Stomach smooth muscle (tissue), 2 donors: ENCODE data around the gene LRP8.

Experiments used
- H3K27ac ChIP-seq: one replicate; pipeline ENCODE4 v1.7.0; 2013; ENCODE audit warnings: mild to moderate bottlenecking, low read length, inconsistent platforms
- H3K27me3 ChIP-seq, 2 donors: one replicate each; pipeline ENCODE4 v1.7.0; 2013; ENCODE audit warnings: low read length in 2 of 2; ENCODE audit not compliant: insufficient read depth in 2 of 2, control insufficient read depth in 1 of 2
- H3K36me3 ChIP-seq, 2 donors: one replicate each; pipeline ENCODE4 v1.7.0; 2013; ENCODE audit warnings: low read length in 2 of 2; ENCODE audit not compliant: control insufficient read depth in 2 of 2, insufficient read depth in 2 of 2
- H3K4me1 ChIP-seq: one replicate; pipeline ENCODE4 v1.7.0; 2013; ENCODE audit warnings: low read length; ENCODE audit not compliant: control insufficient read depth, insufficient read depth
- H3K4me3 ChIP-seq, 2 donors: one replicate each; pipeline ENCODE4 v1.7.0; 2013; ENCODE audit warnings: low read length in 2 of 2
- H3K9ac ChIP-seq, 2 donors: one replicate each; pipeline ENCODE4 v1.7.0; 2013; ENCODE audit warnings: low read length in 2 of 2, mild to moderate bottlenecking in 1 of 2
- H3K9me3 ChIP-seq, 2 donors: one replicate each; pipeline ENCODE4 v1.7.0; 2013; ENCODE audit warnings: low read length in 2 of 2; ENCODE audit not compliant: control insufficient read depth in 2 of 2
- donor health status: healthy.
- donor health status: Pancreatic carcinoma.

LRP8 gene

GRCh38 chr1:53257454-53258081, 70.3 kb downstream of the LRP8 start:
- H3K4me1 ChIP-seq: no peaks in the 10 kb centered on the region
- no peaks in the 10 kb centered on the region for H3K9me3 ChIP-seq
- no peak overlapping the region for H3K4me3 ChIP-seq
- H3K27ac ChIP-seq: no peak overlapping the region
- no peak overlapping the region for H3K9ac ChIP-seq
- no peaks in the 10 kb centered on the region for H3K36me3 ChIP-seq
- H3K27me3 ChIP-seq: no peaks in the 10 kb centered on the region

DNA sequence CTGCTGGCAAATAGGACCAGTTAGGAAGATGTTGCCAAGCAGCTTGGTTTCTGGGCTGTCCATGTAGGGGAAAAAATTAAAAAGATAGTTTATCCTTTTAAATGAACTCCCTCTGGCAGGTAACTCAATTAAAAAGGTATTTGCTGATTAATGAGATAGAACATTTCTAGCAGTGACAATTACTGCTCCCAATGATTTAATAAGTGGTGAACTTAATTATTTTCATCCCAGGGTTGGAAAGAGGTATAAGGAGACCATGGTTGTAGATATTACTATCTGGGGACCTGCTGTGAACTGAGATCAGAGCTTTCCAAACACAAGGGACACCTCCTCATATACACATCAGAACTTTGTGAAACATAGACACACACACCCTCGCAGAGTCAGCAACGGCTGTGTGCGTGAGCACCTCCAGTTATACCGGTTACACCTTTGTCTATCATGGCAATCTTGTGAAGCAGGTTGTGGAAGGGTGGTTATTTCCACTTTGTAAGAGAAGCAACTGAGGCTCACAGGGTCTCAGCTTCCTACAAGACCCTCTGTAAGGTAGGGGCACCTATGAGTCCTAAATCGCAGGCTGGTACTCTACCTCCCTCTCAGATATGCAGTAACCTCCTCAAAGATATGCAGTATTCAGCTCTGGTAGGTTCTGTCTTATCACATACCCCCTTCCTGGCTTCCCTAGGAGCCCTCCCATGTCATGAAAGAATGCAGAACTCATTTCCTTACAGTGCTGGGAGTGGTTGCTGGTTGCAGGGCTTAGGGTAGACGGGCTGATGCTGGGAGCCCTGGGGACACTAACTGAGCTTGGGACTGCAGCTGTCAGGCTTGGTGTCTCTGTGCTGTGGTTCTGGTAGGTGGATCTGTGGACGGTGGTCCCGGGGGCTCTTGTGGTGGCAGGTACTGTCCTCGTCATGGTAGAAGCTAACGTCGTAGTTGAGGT, 71.1 kb downstream of the LRP8 start:
- Histone ChIP-seq H3K4me3 (no peak overlapping the region), H3K27me3 (no peaks in the 10 kb centered on the region), H3K36me3 (no peaks in the 10 kb centered on the region), H3K4me1 (no peaks in the 10 kb centered on the region), H3K9ac (no peak overlapping the region), H3K9me3 (no peaks in the 10 kb centered on the region), H3K27ac (no peak overlapping the region)

- Histone ChIP-seq H3K9me3 (no peaks in the 10 kb centered on the region), H3K27me3 (no peaks in the 10 kb centered on the region), H3K27ac (no peak overlapping the region), H3K9ac (no peak overlapping the region), H3K4me1 (no peaks in the 10 kb centered on the region), H3K36me3 (no peaks in the 10 kb centered on the region), H3K4me3 (no peak overlapping the region)
Measured at GRCh38 chr1:53255031-53255430, 72.8 kb downstream of the LRP8 start.

DNA sequence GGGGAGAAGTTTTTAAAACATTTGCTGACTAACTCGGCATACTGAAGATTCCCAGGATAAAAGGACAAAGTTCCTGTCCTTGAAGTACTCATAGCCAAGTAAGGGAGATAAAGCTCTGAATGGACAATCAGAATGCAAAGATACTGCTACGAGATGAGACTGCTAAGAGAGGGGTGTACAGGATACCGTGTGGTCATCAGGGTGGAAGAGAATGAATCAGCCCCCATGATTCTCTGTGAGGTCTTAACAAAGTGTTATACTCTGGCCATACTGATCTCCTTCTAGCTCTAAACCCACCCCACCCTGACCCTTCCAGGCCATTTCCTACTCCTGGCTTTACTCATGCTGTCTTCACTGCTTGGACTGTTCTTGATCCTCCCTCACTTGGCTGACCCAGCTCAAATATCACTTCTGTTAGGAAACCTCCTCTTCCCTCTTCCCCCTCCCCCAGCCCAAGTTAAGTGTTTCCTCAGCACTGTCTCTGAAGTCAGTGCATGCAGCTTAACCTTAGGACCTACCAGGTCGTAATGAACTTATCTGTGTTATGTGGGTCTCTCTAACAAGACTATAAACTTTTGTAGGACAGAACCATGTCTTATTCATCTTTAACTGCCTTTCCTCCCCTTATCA, 73.7 kb downstream of the LRP8 start:
- H3K9me3 ChIP-seq: no peaks in the 10 kb centered on the region
- H3K9ac ChIP-seq: no peak overlapping the region
- no peaks in the 10 kb centered on the region for H3K27me3 ChIP-seq
- H3K4me1 ChIP-seq: no peaks in the 10 kb centered on the region
- H3K27ac ChIP-seq: no peak overlapping the region
- no peaks in the 10 kb centered on the region for H3K36me3 ChIP-seq
- H3K4me3 ChIP-seq: no peak overlapping the region

DNA sequence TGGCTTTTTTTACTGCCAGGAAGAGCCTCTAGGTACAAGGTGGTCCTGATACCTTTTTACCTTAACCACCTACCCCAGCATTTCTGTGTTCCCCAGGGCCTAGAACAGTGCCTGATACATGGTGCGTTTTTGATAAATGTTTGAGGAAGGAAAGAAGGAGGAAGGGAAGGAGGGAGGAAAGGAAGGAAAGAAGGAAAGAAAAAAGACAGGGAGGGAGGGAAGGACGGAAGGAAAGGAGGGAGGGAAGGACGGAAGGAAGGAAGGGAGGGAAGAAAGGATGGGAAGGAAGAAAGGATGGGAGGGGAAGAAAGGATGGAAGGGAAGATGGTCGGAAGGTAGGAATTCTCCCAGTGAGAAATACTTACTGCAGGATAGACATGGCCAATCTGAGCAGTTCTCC, 77.5 kb downstream of the LRP8 start:
- no peak overlapping the region for H3K4me3 ChIP-seq
- H3K36me3 ChIP-seq: no peaks in the 10 kb centered on the region
- no peaks in the 10 kb centered on the region for H3K27me3 ChIP-seq
- no peak overlapping the region for H3K9ac ChIP-seq
- H3K27ac ChIP-seq: no peak overlapping the region
- no peaks in the 10 kb centered on the region for H3K9me3 ChIP-seq
- no peaks in the 10 kb centered on the region for H3K4me1 ChIP-seq

- no peaks in the 10 kb centered on the region for H3K36me3 ChIP-seq
- H3K4me3 ChIP-seq: no peak overlapping the region
- no peak overlapping the region for H3K27ac ChIP-seq
- H3K4me1 ChIP-seq: no peaks in the 10 kb centered on the region
- H3K27me3 ChIP-seq: no peaks in the 10 kb centered on the region
- H3K9me3 ChIP-seq: no peaks in the 10 kb centered on the region
- no peak overlapping the region for H3K9ac ChIP-seq
Measured at GRCh38 chr1:53249706-53250105, 78.2 kb downstream of the LRP8 start.

DNA sequence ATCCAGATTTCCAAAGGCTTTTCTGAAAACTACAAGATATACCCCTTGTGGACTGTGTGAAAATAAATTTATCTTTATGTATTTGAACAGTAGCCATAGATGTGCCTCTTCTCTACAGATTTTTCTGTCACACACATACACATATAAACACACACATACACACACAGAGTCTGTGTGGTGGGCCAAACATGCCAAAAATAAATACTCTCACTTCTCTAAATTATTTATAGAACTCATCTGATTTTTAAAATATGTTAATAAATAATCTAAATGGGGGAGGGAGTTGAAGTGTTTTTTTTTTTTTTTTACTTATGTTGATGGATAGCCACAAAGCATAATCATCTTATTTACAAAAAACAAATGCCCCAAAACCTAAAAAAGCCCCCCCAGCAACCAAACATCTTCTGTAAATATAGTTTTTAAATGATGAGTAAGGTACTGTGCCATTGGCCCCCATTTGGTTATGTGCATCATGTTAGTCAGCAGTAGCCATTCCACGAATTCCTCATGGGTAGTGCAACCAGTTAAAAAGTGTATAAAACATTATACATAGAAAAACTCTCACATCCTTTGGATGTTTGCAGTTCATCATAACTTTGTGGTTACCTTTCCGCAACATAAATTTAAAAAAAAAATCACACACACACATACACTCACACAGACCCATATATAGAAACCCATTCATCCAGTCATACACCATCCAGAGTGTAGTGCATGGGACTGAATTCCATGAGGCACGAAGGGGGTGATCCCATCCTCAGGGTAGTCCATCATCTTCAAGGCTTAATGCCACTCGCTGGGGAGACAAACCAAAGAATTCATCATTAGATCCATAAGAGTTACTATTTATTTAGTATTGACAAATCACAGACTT, 81.4 kb downstream of the LRP8 start:
- Histone ChIP-seq H3K4me1 (no peaks in the 10 kb centered on the region), H3K27me3 (no peaks in the 10 kb centered on the region), H3K9me3 (no peaks in the 10 kb centered on the region), H3K4me3 (no peak overlapping the region), H3K36me3 (no peaks in the 10 kb centered on the region), H3K9ac (no peak overlapping the region), H3K27ac (no peak overlapping the region)

DNA sequence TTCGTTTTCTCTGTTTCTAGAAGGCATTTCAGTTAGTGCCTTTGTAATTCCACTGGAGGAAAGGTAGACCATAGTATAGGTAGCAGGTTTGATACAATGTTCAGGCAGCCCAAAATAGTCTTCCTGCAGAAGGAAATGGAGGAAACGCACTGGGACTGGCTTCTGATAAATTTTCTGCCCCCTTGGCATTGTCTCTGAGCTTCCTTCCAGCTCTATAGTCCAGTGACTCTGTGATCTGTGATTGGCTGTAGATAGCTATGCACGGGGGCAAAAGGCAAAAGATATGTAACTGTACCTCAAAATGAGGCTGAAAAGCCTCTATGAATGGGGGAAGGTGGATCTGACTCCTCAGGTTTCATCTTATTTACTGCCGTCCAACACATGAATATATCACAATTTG, 83.7 kb downstream of the LRP8 start:
- Histone ChIP-seq H3K27ac (no peak overlapping the region), H3K36me3 (no peaks in the 10 kb centered on the region), H3K9me3 (no peaks in the 10 kb centered on the region), H3K4me3 (no peak overlapping the region), H3K27me3 (no peaks in the 10 kb centered on the region), H3K9ac (no peak overlapping the region), H3K4me1 (peaks cover under 1% of the 10 kb centered on the region)

DNA sequence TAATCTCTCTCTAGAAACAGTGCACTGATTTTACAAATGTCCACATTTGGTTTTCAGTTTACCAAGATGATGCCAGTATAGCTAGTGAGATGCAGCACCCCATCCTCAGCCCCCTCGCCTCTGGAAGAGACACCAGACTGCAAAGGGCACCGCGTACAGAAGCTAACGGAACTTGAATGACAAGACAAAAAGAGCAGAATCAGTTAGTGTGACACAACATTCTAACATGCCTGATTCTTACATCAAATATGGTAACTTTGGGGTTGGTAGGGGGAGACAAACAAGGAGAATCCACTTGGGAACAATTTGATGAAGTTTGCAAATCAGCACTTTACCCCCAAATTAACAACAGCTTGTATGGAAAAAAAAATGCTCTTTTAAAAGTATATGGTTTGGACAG, 85.5 kb downstream of the LRP8 start:
- H3K36me3 ChIP-seq: no peaks in the 10 kb centered on the region
- no peaks in the 10 kb centered on the region for H3K27me3 ChIP-seq
- H3K9me3 ChIP-seq: no peaks in the 10 kb centered on the region
- H3K4me1 ChIP-seq: peaks cover 14% of the 10 kb centered on the region
- H3K9ac ChIP-seq: no peak overlapping the region
- no peak overlapping the region for H3K27ac ChIP-seq
- H3K4me3 ChIP-seq: no peak overlapping the region

DNA sequence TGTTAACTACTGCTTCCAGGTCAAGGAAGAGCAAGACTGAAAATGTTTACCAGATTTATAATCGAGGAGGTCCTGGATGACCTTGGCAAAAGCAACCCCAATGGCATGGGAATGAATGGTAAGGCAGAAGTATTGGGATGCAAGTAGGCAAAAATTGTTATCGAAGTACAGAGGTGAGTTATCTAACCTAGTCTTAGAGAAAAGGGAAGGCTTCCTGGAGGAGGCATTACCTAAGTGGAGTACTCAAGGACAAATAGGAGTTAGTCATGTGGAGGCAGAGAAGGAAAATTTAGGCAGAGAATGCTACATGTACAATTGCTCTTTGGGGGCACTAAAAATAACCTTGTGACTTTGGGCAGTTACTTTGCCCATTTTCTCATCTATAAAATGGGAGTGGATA, 86.0 kb downstream of the LRP8 start:
- Histone ChIP-seq H3K36me3 (no peaks in the 10 kb centered on the region), H3K27ac (no peak overlapping the region), H3K27me3 (no peaks in the 10 kb centered on the region), H3K9me3 (no peaks in the 10 kb centered on the region), H3K9ac (no peak overlapping the region), H3K4me3 (no peak overlapping the region), H3K4me1 (peaks cover 19% of the 10 kb centered on the region)
